Upper lobe of right lung (tissue), 1 donor: ENCODE data around the gene ECEL1. TPM values are rescaled to one million over a fixed set of nuclear protein-coding genes. Genes with fewer than 3 reads are reported as not detected.
A peak's percentile ranks its signal among the peaks of the same experiment; 100 is the strongest.

Experiments used
- ATAC-seq: fragments of 200-7000 bp; cut with Tn5 transposase; one replicate; pipeline ENCODE4 v1.9.1; 2020; ENCODE audit warnings: mild to moderate bottlenecking, moderate library complexity
- DNase-seq: peaks from one replicate; pipeline ENCODE4 v3.0.0-alpha.2; 2020
- H3K27ac ChIP-seq: fragments of 200-600 bp; one replicate; pipeline ENCODE4 v1.8.0; 2022
- H3K27me3 ChIP-seq: fragments of 200-600 bp; one replicate; pipeline ENCODE4 v1.8.0; 2022; ENCODE audit warnings: mild to moderate bottlenecking
- H3K36me3 ChIP-seq: fragments of 200-600 bp; one replicate; pipeline ENCODE4 v1.8.0; 2022
- H3K4me1 ChIP-seq: fragments of 200-600 bp; one replicate; pipeline ENCODE4 v1.8.0; 2022
- H3K4me3 ChIP-seq: fragments of 200-600 bp; one replicate; pipeline ENCODE4 v1.8.0; 2022; ENCODE audit warnings: mild to moderate bottlenecking
- H3K9me3 ChIP-seq: fragments of 200-600 bp; one replicate; pipeline ENCODE4 v1.8.0; 2022
- intact Hi-C: fragments of 100-400 bp; cut with DNase I; formaldehyde crosslinking; loops from one replicate; pipeline ENCODE4 v1.11.0; 2022
- total RNA-seq: library from RNA; stranded (reverse); fragmentation: NEBNext Ultra II Directional; extraction: Animal tissue kit (Norgen Biotek cat#: 25700); gene quantifications from one replicate; pipeline ENCODE4 v1.2.1, GENCODE V29; 2021
- TF ChIP-seq, protein P1 (sequence below): fragments of 200-600 bp; IDR thresholded peaks from one replicate; pipeline ENCODE4 v1.8.0; 2022; ENCODE audit warnings: antibody characterized with exemption
- donor health status: DM: no; HTN: yes; CAD: no; lungs with severe emphysema.

ECEL1 gene
- total RNA-seq, 1 donor from 2014 or later, result not detected

DNA sequence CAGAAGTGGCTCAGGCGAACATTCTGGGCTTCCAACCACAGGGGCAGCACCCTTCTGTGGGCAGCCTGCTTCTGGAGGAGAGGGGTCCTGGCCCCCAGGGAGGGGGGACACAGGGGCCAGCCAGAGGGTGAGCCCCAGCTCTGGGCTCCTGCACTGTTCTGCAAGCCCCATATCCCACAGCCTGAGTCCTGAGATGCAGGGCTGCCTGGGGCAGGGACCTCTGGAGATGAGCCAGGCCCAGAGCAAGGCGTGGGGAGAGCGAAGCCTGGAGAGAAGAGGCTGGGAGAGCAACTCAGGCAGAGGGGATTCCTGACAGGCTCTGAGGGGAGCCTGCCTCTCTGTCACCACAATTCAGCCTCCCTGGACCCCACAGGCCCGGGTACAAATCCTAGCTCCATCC, 19.1 kb upstream of the ECEL1 start:
- H3K4me3 ChIP-seq, result no peak overlapping the region
- intact Hi-C loops, result no loop called here
- H3K27ac ChIP-seq, result no peak overlapping the region
- no peak for ATAC-seq
- TF ChIP-seq, protein P1, sequence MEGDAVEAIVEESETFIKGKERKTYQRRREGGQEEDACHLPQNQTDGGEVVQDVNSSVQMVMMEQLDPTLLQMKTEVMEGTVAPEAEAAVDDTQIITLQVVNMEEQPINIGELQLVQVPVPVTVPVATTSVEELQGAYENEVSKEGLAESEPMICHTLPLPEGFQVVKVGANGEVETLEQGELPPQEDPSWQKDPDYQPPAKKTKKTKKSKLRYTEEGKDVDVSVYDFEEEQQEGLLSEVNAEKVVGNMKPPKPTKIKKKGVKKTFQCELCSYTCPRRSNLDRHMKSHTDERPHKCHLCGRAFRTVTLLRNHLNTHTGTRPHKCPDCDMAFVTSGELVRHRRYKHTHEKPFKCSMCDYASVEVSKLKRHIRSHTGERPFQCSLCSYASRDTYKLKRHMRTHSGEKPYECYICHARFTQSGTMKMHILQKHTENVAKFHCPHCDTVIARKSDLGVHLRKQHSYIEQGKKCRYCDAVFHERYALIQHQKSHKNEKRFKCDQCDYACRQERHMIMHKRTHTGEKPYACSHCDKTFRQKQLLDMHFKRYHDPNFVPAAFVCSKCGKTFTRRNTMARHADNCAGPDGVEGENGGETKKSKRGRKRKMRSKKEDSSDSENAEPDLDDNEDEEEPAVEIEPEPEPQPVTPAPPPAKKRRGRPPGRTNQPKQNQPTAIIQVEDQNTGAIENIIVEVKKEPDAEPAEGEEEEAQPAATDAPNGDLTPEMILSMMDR, result no peak
- no peaks in the 10 kb centered on the region for H3K36me3 ChIP-seq
- DNase-seq, result no peak
- H3K9me3 ChIP-seq, result no peaks in the 10 kb centered on the region
- H3K27me3 ChIP-seq, result peaks cover 44% of the 10 kb centered on the region
- H3K4me1 ChIP-seq, result peaks cover 9% of the 10 kb centered on the region

DNA sequence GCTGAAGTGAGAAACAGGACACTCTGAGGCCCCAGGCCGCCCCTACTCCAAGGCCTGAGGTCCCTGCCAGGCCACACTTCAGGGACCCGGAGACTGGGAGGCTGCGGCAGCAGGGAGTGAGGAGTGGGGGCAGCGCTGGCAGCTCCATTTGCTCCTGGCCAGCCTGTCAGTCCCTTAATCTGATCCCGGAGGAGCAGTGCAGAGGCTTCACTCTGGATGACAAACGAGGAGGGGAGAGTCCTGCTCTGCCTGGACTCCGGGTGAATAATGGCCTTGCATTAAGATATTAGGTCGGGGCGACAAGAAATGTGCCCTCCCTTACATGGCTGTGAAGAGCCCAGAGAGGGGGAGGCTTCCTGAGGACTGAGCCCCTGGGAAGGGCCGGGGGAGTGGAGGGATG, 18.2 kb upstream of the ECEL1 start:
- ATAC-seq (no peak), DNase-seq (no peak)
- H3K9me3 ChIP-seq, result no peaks in the 10 kb centered on the region
- intact Hi-C loops, result no loop called here
- no peak overlapping the region for H3K4me3 ChIP-seq
- H3K27ac ChIP-seq, result no peak overlapping the region
- peaks cover 9% of the 10 kb centered on the region for H3K4me1 ChIP-seq
- H3K27me3 ChIP-seq, result peaks cover 44% of the 10 kb centered on the region
- TF ChIP-seq, protein P1, result no peak
- no peaks in the 10 kb centered on the region for H3K36me3 ChIP-seq

DNA sequence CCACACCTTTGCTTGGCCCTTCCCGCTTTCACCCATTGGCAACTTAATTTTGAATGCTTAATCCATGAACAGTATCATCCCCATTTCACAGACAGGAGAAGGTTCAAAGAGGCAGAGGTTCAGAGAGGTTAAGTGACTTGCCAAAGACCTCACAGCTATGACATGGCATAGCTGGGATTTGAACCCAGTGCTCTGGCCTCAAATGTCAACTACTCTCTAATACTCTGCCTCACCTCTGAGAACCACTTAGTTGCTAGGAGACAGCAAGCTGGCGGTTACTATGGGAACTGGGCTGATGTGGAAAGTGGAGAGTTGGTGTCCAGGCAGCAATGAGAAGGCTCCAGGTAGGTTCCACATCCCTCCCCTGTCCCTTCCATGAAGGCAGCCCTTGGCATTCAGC, 16.8 kb upstream of the ECEL1 start:
- no peaks in the 10 kb centered on the region for H3K36me3 ChIP-seq
- H3K27ac ChIP-seq, result no peak overlapping the region
- peaks cover 44% of the 10 kb centered on the region for H3K27me3 ChIP-seq
- H3K4me1 ChIP-seq, result peaks cover 9% of the 10 kb centered on the region
- ATAC-seq, result no peak
- no peaks in the 10 kb centered on the region for H3K9me3 ChIP-seq
- TF ChIP-seq, protein P1, result no peak
- DNase-seq, result no peak
- H3K4me3 ChIP-seq, result no peak overlapping the region
- intact Hi-C loops, result no loop called here

DNA sequence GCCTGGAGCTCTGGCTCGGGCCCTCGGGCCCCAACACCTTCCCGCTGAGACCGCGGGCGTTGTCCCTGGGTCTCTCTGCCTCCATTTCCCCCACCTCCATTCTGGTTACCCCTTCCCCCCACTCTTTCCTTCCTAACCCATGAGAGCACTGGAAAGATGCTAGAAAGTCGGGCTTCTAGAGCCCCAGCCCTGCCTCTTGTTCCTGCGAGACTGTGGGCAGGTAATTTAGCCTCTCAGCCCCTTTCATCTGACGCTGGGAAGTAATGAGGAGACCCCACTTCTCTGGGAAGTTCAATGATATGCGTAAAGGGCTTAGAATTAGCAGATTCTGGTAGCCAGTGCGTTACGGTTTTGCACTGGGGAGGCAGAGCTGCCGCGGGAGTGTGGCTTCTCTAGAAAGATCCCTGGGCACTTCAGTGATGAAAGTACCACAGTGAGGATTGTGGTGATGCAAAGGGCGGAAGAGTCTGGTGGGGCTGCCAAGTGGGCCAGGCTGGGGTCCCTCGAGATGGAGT, 16.2 kb upstream of the ECEL1 start:
- Histone ChIP-seq H3K4me1 (peaks cover 9% of the 10 kb centered on the region), H3K27ac (no peak overlapping the region), H3K4me3 (peak overlapping the region; percentile 39), H3K27me3 (peaks cover 44% of the 10 kb centered on the region), H3K9me3 (no peaks in the 10 kb centered on the region), H3K36me3 (no peaks in the 10 kb centered on the region)
- intact Hi-C loops, result no loop called here
- DNase-seq (no peak), ATAC-seq (no peak)
- TF ChIP-seq, protein P1, result no peak

DNA sequence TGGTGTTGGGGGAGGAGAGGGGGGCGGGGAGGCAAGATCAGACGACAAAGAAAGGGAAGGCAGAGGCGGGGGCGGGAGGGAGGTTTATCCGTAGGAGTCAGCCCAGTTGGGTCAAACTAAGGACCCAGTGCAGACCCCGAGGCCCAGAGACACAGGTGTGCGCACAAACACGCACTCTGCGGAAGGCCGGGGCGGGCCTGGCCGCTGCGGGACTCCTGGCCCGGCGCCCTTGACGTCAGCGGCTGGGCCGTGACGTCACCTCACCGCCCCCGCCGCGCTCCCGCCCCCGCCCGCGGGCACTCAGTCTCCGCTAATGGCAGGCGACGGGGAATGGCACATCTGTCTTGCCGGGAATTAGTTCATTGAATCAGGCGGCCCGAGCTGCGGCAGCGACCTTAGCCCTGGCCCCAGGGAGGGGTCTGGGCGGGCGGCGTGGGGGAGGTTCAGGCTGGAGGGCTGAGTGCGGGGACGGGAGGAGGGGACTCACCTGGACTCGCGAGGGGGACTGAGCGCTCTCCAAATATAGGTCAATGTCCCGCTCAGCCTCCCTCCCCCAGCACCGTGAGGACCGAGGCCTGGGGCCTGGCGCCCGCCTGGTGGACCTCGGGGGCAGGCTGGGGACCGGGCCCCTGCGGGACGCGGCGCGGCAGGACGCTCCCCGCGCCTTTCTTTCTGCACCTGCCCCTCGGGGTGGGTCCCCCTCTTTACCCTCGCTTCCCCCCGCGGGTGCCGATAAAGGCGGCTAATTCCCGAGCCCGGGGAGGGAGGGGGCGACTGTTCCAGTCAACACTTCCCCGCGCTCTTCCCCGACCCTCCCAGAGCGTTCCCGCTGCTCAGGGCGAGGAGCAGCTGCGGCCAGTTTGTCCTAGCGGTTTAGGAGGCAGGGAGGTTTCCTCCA, 15.5 kb upstream of the ECEL1 start:
- H3K27me3 ChIP-seq, result peaks cover 44% of the 10 kb centered on the region
- H3K27ac ChIP-seq, result no peak overlapping the region
- no peak for DNase-seq
- TF ChIP-seq, protein P1, result no peak
- H3K36me3 ChIP-seq, result no peaks in the 10 kb centered on the region
- intact Hi-C loops, result no loop called here
- H3K9me3 ChIP-seq, result no peaks in the 10 kb centered on the region
- ATAC-seq, result peak; percentile 7
- H3K4me3 ChIP-seq, result peak overlapping the region; percentile 39
- H3K4me1 ChIP-seq, result peaks cover 9% of the 10 kb centered on the region
